ENCODE measurements around the gene CAMKMT.

DNA sequence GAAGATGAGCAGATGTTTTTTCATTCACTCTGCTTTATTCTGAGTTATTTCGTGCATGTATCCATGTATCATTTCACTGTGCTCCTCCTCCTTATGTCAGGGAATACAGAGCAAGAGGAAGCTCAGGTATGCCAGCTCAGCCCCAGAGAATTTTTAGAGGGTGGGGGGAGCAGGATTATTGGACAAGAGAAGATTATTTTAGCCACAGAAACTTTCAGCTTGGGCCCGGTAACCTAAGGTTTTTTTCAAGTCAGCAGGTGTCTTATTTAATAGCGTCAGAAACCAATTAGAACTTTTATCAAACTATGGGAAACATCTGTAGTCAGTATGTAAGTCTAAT is 346.9 kb downstream of the CAMKMT start:
- TF ChIP-seq, protein P1, sequence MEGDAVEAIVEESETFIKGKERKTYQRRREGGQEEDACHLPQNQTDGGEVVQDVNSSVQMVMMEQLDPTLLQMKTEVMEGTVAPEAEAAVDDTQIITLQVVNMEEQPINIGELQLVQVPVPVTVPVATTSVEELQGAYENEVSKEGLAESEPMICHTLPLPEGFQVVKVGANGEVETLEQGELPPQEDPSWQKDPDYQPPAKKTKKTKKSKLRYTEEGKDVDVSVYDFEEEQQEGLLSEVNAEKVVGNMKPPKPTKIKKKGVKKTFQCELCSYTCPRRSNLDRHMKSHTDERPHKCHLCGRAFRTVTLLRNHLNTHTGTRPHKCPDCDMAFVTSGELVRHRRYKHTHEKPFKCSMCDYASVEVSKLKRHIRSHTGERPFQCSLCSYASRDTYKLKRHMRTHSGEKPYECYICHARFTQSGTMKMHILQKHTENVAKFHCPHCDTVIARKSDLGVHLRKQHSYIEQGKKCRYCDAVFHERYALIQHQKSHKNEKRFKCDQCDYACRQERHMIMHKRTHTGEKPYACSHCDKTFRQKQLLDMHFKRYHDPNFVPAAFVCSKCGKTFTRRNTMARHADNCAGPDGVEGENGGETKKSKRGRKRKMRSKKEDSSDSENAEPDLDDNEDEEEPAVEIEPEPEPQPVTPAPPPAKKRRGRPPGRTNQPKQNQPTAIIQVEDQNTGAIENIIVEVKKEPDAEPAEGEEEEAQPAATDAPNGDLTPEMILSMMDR (IDR thresholded peaks at IDR 0.05; ENCODE audit: insufficient read depth, low read length, poor library complexity, severe bottlenecking): no peak
- TF ChIP-seq EZH2phosphoT487 (conservative IDR thresholded peaks at IDR 0.05; ENCODE audit: low read length): no peak
